Mucosa of descending colon (tissue), 3 donors: ENCODE measurements around the gene L1CAM. TPM values are rescaled to one million over a fixed set of nuclear protein-coding genes. Genes with fewer than 3 reads are reported as not detected.

ENCODE experiments used
- ATAC-seq: fragments of 200-7000 bp; cut with Tn5 transposase; one replicate; pipeline ENCODE4 v1.9.1; 2020; ENCODE audit warnings: mild to moderate bottlenecking, moderate library complexity
- DNase-seq, 3 donors: peaks; one replicate each; pipeline ENCODE4 v3.0.0-alpha.2; 2020
- H3K36me3 ChIP-seq: fragments of 200-600 bp; one replicate; pipeline ENCODE4 v1.8.0; 2021; ENCODE audit warnings: low read depth, mild to moderate bottlenecking
- H3K4me1 ChIP-seq: fragments of 200-600 bp; one replicate; pipeline ENCODE4 v1.8.0; 2021; ENCODE audit warnings: low read depth, mild to moderate bottlenecking
- H3K4me3 ChIP-seq: fragments of 200-600 bp; one replicate; pipeline ENCODE4 v1.8.0; 2021; ENCODE audit warnings: mild to moderate bottlenecking
- H3K9me3 ChIP-seq: fragments of 200-600 bp; one replicate; pipeline ENCODE4 v1.8.0; 2021; ENCODE audit warnings: mild to moderate bottlenecking
- intact Hi-C, 2 donors: fragments of 100-400 bp; cut with DNase I in 1 of 2; cut with micrococcal nuclease in 1 of 2; formaldehyde crosslinking; loops; one replicate each; pipeline versions ENCODE4 v1.11.0 to v1.11.1; 2022; cut with DNase I, micrococcal nuclease
- total RNA-seq, 3 donors: library from RNA; stranded (reverse); fragmentation: NEBNext Ultra II Directional in 2 of 3; extraction: Animal tissue kit (Norgen Biotek cat#: 25700) in 2 of 3; gene quantifications; one replicate each; pipeline versions ENCODE4 v1.2.1 to v1.2.4, GENCODE V29; 2021 to 2023
- TF ChIP-seq, protein P1 (sequence below): fragments of 200-600 bp; IDR thresholded peaks from one replicate; pipeline ENCODE4 v1.8.0; 2022; ENCODE audit warnings: antibody characterized with exemption, mild to moderate bottlenecking
- donor health status: DM: no; HTN: no; CAD: no; lungs with moderate emphysema.
- donor health status: DM: no; HTN: no; CAD: no.
- donor health status: DM: no; HTN: yes; CAD: no.

Gene L1CAM
- total RNA-seq, 3 donors from 2014 or later, result 3.0 to 66.9 (median 7.0) TPM

DNA sequence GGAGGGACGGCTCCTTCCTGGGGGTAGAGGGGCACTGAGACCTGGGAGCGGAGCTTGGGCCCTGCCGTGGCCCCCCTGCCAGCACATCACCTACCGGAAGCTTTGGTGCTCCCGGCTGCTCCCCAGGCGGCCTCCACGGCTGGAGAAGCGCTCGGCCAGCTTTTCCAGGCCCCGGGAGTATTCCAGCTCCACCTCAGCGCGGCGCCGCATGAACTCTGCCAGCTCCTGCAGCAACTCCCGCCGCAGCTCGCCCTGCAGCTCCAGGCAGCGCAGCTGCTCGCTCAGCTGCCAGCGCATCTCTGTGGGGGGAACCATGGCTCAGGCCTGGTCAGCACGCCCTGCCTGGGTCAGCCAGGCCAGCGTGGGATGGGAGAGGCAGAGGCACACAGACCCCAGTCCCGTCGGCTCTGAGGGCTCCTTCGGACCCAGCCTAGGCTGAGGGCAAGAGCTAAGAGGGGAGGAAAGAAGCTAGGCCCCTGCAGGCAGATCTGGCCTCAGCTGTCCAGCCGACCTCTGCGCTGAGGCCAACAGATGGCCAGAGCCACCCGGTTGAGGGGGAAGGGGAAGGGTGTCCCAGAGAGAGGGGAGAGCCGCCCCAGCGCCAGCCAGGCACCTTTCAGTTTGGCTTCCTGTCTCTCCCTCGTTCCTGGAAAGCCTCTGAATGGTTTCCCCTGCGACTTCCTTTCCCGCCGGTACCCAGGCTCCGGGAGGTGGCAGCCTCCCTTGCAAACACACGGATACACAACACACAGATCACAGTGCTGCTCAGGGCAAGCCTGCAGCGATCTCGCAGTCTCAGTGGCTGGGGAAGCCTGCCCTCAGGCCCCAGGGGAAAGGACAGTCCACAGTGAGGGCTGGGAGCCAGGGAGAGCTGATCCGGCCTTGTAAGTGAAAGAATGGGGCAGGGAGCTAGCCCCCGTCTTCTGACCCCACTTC lies 35.8 kb upstream of the L1CAM start:
- DNase-seq (peak in 1 of 3 donors; percentile 49), ATAC-seq (no peak)

DNA sequence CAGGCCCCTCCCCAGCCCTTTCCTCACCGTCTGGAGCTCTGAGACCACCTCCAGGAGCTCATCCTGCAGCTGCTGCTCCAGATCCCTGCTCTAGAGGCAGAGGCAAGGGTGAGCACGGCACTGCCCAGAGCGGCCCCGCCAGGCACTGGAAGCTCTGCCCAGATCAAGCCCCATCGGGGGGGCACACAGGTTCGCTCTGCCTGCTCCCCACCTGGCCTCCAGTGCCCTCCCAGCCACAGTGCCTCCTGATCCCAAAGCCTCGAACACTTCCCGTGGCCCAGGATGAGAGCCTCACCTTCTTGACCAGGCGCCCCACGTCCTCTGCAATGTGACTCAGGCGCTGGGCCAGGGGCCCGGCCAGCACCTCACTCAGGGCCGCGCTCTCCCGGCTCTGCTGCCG lies 35.1 kb upstream of the L1CAM start:
- Histone ChIP-seq H3K4me1 (no peaks in the 10 kb centered on the region), H3K4me3 (no peak overlapping the region), H3K9me3 (no peaks in the 10 kb centered on the region), H3K36me3 (no peaks in the 10 kb centered on the region)
- DNase-seq, result no peak
- ATAC-seq, result no peak
- TF ChIP-seq, protein P1, sequence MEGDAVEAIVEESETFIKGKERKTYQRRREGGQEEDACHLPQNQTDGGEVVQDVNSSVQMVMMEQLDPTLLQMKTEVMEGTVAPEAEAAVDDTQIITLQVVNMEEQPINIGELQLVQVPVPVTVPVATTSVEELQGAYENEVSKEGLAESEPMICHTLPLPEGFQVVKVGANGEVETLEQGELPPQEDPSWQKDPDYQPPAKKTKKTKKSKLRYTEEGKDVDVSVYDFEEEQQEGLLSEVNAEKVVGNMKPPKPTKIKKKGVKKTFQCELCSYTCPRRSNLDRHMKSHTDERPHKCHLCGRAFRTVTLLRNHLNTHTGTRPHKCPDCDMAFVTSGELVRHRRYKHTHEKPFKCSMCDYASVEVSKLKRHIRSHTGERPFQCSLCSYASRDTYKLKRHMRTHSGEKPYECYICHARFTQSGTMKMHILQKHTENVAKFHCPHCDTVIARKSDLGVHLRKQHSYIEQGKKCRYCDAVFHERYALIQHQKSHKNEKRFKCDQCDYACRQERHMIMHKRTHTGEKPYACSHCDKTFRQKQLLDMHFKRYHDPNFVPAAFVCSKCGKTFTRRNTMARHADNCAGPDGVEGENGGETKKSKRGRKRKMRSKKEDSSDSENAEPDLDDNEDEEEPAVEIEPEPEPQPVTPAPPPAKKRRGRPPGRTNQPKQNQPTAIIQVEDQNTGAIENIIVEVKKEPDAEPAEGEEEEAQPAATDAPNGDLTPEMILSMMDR, result no peak
- intact Hi-C loops, result no loop called here

More for the DNA sequence above, 35.8 kb upstream of the L1CAM start:
- intact Hi-C loops, result no loop called here
- H3K9me3 ChIP-seq, result no peaks in the 10 kb centered on the region
- TF ChIP-seq, protein P1, result no peak
- no peak overlapping the region for H3K4me3 ChIP-seq
- no peaks in the 10 kb centered on the region for H3K4me1 ChIP-seq
- no peaks in the 10 kb centered on the region for H3K36me3 ChIP-seq

DNA sequence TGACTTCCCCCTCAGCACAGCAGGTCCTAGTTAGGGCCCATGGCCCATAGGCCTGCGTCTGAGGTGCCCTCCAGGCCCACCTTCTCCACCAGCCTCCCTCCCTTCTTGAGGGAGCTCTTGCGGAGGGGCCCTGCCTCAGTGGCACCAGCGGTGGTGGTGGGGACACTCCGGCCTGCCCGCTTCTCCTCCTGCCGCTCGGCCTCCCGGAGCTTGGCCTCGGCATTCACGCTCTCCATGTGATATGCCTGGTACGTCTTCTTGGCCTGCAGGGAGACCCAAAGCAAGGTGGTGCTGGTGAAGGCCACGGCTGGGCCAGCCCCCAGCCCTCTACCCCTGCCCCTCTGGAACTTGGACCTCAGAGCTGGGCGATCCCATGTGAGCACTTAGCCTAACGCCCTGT lies 34.6 kb upstream of the L1CAM start:
- TF ChIP-seq, protein P1, result no peak
- Histone ChIP-seq H3K9me3 (no peaks in the 10 kb centered on the region), H3K4me3 (no peak overlapping the region), H3K4me1 (no peaks in the 10 kb centered on the region), H3K36me3 (no peaks in the 10 kb centered on the region)
- intact Hi-C loops, result no loop called here
- DNase-seq, result no peak
- no peak for ATAC-seq

DNA sequence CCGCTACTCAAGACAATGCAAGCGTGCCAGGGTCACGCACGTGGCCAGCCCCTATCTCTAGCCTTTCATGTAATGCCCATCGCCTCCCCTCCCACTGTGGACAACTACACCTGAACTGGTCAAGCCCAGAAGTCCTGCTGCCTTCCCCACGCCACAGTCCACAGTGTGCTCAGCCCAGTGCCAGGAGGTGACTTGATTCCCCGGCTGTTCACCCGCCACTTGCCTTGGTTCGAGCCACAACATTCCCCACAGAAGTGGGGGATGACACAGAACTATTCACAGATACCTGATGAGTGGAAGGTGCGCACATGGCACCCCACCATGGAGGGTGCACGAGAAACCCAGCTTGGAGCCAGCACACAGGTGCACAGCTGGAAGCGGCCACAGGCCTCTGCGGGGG lies 33.3 kb upstream of the L1CAM start:
- Histone ChIP-seq H3K36me3 (no peaks in the 10 kb centered on the region), H3K4me1 (no peaks in the 10 kb centered on the region), H3K4me3 (no peak overlapping the region), H3K9me3 (no peaks in the 10 kb centered on the region)
- TF ChIP-seq, protein P1, result no peak
- no peak for ATAC-seq
- intact Hi-C loops, result no loop called here
- DNase-seq, result no peak

DNA sequence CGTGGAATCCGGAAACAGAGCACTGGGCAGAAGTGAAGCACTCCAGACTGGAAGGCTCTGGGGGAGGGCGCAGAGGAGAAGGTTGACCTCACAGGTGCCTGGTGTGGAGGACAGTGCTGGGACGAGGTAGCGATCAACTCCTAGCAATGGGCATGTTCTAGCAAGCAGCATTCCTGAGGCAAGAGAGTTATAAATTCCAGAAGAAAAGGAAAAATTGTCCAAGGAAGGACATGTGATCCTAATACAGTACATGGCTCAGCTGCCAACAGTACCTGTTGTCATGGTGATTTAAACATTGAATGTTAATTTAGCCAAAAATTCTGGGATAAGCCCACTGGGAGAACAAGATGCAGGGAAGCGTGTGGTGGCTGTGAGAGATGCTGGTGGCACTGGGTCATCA lies 31.9 kb upstream of the L1CAM start:
- DNase-seq (no peak), ATAC-seq (no peak)
- intact Hi-C loops, result no loop called here
- Histone ChIP-seq H3K9me3 (no peaks in the 10 kb centered on the region), H3K4me3 (no peak overlapping the region), H3K36me3 (no peaks in the 10 kb centered on the region), H3K4me1 (no peaks in the 10 kb centered on the region)
- TF ChIP-seq, protein P1, result no peak
